Measurements from ENCODE around the gene PCDHGA2. TPM values are rescaled to one million over a fixed set of nuclear protein-coding genes. Genes with fewer than 3 reads are reported as not detected.
"Not testable (repeated sequence)": the region's sequence is repeated elsewhere in the genome, so short reads cannot be mapped to it uniquely, and the experiment has no call there.

The PCDHGA2 gene
- total RNA-seq, 1 experiment from 2014 or later = 7.0 TPM

DNA sequence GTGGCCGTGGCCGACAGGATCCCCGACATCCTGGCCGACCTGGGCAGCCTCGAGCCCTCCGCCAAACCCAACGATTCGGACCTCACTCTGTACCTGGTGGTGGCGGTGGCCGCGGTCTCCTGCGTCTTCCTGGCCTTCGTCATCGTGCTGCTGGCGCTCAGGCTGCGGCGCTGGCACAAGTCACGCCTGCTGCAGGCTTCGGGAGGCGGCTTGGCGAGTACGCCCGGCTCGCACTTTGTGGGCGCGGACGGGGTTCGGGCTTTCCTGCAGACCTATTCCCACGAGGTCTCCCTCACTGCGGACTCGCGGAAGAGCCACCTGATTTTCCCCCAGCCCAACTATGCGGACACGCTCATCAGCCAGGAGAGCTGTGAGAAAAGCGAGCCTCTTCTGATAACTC lies 7.5 kb downstream of the PCDHGA2 start:
- not testable (repeated sequence) for DNase-seq (ENCODE audit: low read depth)

DNA sequence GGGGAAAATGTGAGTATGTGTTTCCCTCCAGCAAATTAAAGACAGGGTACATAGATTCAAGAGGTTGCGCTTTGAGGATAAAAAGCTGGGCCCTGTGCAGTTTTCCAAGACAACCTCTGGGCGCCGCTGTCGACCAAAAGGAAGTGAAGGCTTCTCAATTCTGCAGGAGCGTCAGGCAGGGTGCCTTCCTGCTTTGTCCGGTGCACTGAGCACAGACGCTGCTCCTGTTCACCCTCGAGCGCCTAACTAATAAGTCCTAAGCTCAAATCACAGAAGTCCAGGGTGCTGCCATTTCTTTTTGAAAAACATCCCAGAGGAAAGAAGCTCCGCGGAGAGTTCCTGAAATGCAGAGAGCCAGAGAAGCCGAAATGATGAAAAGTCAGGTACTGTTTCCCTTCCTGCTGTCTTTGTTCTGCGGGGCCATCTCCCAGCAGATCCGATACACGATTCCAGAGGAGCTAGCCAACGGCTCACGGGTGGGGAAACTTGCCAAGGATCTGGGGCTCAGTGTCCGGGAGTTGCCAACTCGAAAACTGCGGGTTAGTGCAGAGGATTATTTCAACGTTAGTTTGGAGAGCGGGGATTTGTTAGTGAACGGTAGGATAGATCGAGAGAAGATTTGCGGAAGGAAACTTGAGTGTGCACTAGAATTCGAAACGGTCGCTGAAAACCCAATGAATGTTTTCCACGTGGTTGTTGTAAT lies 11.5 kb downstream of the PCDHGA2 start, which contains the start of gene PCDHGB1:
TSS of gene PCDHGB1 (plus strand) at position 183 of the 703 bp plus-strand sequence. CDS start at position 345, 162 bp downstream.
- DNase-seq (ENCODE audit: low read depth) = peak; percentile 86

DNA sequence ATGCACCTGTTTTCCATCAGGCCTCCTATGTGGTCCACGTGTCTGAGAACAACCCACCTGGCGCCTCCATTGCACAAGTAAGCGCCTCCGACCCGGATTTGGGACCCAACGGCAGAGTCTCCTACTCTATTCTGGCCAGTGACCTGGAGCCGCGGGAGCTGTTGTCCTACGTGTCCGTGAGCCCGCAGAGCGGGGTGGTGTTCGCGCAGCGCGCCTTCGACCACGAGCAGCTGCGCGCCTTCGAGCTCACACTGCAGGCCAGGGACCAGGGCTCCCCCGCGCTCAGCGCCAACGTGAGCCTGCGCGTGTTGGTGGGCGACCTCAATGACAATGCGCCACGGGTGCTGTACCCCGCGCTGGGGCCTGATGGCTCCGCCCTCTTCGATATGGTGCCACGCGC lies 13.0 kb downstream of the PCDHGA2 start:
- no peak for DNase-seq (ENCODE audit: low read depth)

DNA sequence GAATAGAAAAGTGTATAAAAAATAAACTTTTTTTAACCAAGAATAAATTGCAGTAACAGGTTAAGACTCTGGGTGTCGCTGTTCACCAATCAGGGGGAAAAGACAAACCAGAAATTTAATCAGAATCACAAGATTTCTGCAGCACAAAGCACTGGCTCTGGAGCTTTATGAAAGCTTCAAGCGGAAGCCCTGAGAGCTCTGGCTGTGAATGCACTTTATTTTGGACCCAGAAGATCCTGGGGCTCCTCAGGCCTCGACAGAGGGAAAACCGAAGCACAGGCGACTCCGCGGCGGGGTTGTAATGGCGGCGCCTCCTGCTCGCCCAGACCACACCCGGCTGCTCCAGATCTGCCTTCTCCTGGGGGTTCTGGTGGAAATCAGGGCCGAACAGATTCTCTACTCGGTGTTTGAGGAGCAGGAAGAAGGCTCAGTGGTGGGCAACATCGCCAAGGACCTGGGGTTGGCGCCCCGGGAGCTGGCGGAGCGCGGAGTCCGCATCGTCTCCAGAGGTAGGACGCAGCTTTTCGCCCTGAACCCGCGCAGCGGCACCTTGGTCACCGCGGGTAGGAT lies 16.4 kb downstream of the PCDHGA2 start, which contains the start of gene PCDHGA4:
TSS of gene PCDHGA4 (plus strand) at position 122 of the 570 bp plus-strand sequence. CDS start at position 209, 87 bp downstream.
- DNase-seq (ENCODE audit: low read depth) = no peak

DNA sequence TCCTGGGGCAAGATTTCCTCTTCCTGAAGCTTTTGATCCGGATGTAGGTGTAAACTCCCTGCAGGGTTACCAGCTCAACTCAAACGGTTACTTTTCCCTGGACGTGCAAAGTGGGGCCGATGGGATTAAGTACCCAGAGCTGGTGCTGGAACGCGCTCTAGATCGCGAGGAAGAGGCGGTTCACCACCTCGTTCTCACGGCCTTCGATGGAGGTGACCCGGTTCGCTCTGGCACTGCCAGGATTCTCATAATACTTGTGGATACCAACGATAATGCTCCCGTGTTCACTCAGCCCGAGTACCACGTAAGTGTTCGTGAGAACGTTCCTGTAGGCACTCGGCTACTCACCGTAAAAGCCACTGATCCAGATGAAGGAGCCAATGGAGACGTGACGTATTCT lies 17.1 kb downstream of the PCDHGA2 start:
- DNase-seq (ENCODE audit: low read depth) = no peak

DNA sequence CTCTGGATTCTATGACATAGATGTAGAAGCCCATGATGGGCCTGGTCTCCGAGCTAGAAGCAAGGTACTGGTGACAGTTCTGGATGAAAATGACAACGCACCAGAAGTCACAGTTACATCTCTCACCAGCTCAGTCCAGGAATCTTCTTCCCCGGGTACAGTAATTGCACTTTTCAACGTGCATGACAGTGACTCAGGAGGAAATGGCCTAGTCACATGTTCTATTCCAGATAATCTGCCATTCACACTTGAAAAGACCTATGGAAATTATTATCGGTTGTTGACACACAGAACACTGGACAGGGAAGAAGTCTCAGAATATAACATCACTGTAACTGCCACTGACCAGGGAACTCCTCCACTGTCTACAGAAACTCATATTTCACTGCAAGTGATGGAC lies 17.6 kb downstream of the PCDHGA2 start:
- DNase-seq (ENCODE audit: low read depth) = no peak

DNA sequence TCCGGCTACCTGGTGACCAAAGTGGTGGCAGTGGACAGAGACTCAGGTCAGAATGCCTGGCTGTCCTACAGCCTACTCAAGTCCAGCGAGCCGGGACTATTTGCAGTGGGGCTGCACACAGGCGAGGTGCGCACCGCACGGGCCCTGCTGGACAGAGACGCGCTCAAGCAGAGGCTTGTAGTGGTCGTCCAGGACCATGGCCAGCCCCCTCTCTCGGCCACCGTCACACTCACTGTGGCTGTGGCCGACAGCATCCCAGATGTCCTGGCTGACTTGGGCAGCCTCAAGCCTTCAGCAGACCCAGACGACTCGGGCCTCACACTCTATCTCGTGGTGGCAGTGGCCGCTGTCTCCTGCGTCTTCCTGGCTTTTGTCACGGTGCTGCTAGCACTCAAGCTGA lies 18.4 kb downstream of the PCDHGA2 start:
- DNase-seq (ENCODE audit: low read depth) = no peak

DNA sequence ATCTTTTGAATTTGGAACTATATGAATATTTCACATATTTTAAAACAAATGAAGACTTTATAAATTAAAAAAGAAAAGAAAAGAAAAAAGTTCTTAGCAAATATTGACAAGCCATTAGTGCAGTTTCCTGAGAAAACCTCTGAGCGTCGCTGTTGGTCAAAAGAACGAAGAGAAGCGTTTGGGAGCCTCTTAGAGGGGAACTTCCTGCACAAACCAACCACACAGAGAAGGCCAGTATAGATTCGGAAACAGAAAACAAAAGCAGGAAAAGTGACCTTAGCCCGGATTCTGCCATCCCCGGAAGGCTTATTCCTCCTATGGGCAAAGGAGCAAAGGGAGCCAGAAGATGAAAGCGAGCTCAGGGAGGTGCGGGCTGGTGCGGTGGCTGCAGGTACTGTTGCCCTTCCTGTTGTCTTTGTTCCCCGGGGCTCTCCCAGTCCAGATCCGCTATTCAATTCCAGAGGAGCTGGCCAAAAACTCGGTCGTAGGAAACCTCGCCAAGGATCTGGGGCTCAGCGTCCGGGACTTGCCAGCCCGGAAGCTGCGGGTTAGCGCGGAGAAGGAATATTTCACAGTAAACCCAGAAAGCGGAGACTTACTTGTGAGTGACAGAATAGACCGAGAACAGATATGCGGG lies 21.3 kb downstream of the PCDHGA2 start, which contains the start of gene PCDHGB2:
TSS of gene PCDHGB2 (plus strand) at position 205 of the 637 bp plus-strand sequence. CDS start at position 347, 142 bp downstream.
- peak; percentile 74 for DNase-seq (ENCODE audit: low read depth)

DNA sequence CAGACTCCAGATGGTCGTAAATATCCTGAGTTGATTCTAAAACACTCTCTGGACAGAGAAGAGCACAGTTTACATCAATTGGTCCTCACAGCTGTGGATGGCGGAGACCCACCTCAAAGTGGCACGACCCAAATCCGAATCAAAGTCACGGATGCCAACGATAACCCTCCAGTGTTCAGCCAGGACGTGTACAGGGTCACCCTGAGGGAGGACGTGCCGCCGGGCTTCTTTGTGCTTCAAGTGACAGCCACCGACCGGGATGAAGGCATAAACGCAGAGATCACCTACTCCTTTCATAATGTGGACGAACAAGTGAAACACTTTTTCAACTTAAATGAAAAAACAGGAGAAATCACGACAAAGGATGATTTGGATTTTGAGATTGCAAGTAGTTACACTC lies 22.1 kb downstream of the PCDHGA2 start:
- DNase-seq (ENCODE audit: low read depth) = no peak

DNA sequence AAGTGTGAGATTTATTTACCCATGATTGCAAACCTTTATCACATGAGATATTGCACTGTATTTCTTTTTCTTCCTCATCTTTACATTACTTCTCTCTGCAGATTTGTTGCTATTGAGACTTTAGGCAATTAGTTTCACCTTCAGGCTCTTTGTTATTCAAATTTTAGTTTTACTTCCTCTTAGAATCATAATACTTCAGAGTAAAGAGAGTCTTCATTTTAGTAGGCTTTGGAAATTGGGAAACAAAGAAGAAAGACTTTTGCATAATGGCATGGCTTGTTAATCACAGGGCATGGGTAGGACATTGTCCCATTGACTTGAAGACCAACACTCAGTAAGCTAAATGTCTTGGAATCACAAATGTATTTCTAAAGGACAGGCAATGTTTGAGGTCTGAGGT lies 24.2 kb downstream of the PCDHGA2 start:
- DNase-seq (ENCODE audit: low read depth) = no peak

DNA sequence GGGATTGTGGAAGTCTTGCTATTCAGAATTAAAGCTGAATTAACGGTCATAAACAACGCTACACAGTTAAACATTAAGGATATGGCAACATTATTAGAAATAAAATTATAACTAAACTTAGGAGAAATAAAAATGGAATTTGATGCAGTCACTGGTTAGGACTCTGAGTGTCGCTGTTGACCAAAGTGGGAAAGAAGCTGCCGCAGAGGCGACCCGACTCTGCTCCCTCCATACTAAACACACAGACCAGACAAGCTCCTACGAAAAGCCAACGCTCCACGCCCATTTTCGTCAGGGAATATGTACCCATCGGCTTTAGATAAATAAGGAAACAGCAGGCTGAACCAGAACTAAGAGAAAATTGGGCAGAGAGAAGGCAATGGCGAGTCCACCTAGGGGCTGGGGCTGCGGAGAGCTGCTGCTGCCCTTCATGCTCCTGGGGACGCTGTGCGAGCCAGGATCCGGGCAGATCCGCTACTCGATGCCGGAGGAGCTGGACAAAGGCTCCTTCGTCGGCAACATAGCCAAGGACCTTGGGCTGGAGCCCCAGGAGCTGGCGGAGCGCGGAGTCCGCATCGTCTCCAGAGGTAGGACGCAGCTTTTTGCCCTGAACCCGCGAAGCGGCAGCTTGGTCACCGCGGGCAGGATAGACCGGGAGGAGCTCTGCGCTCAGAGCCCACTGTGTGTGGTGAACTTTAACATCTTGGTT lies 25.5 kb downstream of the PCDHGA2 start, which contains the start of gene PCDHGA5:
TSS of gene PCDHGA5 (plus strand) at position 211 of the 709 bp plus-strand sequence. CDS start at position 380, 169 bp downstream.
- peak; percentile 42 for DNase-seq (ENCODE audit: low read depth)

DNA sequence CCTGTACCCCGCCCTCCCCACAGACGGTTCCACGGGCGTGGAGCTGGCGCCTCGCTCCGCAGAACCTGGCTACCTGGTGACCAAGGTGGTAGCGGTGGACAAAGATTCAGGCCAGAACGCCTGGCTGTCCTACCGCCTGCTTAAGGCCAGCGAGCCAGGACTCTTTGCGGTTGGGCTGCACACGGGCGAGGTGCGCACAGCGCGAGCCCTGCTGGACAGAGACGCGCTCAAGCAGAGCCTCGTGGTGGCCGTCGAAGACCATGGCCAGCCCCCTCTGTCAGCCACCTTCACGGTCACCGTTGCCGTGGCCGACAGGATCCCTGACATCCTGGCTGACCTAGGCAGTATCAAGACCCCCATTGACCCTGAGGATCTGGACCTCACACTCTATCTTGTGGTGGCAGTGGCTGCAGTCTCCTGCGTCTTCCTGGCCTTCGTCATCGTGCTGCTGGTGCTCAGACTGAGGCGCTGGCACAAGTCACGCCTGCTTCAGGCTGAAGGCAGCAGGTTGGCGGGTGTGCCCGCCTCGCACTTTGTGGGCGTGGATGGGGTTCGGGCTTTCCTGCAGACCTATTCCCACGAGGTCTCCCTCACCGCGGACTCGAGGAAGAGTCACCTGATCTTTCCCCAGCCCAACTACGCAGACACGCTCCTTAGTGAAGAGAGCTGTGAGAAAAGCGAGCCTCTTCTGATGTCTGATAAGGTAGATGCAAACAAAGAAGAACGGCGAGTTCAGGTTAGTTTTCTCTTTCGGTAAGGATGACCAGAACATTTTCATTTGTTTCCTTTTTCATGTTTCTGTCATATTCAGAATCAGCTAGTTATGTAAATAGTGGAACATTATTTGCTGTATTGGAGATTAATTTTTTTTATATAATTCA lies 27.7 kb downstream of the PCDHGA2 start:
- DNase-seq (ENCODE audit: low read depth) = no peak

DNA sequence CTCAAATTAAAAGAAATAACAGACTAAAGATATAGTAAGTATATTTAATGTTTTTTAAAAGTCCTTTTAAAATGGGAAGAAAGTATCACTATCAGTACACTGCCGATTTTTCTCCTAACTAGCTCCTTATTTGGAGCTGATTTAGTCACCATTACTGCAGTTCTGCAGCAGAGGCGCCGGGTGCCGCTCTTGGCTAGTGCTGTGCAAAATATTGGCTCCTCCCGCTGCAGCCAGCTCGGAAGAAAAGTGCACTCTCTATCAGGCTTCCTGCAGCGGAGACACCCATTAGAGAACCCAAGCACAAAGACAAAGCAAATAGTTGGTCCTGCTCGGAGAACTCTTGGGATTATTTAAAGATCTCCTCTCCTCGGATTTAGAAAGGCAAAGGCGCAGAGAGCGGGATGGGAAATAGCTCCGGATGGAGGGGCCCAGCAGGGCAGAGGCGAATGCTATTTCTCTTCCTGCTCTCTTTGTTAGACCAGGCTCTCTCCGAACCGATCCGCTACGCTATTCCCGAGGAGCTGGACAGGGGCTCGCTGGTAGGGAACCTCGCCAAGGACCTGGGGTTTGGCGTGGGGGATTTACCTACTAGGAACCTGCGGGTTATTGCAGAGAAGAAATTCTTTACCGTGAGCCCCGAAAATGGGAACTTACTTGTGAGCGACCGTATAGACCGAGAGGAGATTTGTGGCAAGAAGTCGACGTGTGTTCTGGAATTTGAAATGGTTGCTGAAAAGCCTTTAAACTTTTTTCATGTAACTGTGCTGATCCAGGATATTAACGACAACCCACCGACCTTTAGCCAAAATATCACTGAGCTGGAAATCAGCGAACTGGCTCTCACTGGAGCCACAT lies 31.7 kb downstream of the PCDHGA2 start, which contains the start of gene PCDHGB3:
TSS of gene PCDHGB3 (plus strand) at position 249 of the 855 bp plus-strand sequence. CDS start at position 402, 153 bp downstream.
- peak; percentile 42 for DNase-seq (ENCODE audit: low read depth)

DNA sequence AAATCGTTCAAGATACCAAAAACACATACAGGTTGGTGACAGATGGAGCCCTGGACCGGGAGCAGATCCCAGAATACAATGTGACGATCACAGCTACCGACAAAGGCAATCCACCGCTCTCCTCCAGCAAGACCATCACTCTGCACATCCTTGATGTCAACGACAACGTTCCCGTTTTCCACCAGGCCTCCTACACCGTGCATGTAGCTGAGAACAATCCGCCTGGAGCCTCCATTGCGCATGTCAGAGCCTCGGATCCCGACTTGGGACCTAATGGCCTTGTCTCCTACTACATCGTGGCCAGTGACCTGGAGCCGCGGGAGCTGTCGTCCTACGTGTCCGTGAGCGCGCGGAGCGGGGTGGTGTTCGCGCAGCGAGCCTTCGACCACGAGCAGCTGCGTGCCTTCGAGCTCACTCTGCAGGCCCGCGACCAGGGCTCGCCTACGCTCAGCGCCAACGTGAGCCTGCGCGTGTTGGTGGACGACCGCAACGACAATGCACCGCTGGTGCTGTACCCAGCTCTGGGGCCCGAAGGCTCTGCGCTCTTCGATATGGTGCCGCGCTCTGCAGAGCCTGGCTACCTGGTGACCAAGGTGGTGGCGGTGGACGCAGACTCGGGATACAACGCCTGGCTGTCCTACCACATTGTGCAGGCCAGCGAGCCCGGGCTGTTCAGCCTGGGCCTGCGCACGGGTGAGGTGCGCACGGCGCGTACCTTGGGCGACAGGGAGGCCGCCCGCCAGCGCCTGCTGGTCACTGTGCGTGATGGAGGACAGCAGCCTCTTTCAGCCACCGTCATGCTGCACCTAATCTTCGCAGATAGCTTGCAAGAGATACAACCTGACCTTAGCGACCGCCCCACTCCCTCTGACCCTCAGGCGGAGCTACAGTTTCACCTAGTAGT lies 33.3 kb downstream of the PCDHGA2 start:
- no peak for DNase-seq (ENCODE audit: low read depth)

DNA sequence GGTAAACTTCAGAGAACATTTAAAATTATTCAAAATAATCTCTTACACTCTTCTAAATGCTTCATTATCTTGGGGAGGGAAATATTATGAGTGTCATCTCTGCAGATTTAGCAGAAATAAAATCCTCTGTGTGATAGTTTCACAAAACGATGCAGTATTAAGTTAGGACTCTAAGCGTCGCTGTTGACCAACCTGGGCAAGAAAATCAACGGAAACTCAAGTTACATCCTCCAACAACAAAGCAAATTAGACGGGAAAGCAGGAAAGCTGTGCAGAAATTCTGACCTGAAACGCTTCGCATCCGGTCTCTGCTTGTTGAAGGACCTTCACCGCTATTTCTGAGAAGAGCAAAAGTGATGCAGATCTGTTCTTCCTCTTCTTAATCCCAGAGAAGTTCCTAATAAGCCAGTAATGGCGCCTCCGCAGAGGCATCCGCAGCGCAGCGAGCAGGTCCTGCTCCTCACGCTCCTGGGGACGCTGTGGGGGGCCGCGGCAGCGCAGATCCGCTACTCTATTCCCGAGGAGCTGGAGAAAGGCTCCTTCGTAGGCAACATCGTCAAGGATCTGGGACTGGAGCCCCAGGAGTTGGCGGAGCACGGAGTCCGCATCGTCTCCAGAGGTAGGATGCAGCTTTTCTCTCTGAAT lies 35.2 kb downstream of the PCDHGA2 start, which contains the start of gene PCDHGA6:
TSS of gene PCDHGA6 (plus strand) at position 219 of the 645 bp plus-strand sequence. CDS start at position 412, 193 bp downstream.
- DNase-seq (ENCODE audit: low read depth) = no peak

DNA sequence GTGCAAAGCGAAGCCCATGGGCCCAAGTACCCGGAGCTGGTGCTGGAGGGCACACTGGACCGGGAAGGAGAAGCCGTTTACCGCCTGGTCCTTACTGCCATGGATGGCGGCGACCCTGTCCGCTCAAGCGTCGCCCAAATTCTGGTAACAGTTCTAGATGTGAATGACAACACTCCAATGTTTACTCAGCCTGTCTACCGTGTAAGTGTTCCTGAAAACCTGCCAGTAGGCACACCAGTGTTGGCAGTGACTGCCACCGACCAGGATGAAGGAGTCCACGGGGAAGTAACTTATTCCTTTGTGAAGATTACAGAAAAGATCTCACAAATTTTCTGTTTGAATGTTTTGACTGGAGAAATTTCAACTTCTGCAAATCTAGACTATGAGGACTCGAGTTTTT lies 36.1 kb downstream of the PCDHGA2 start:
- no peak for DNase-seq (ENCODE audit: low read depth)

DNA sequence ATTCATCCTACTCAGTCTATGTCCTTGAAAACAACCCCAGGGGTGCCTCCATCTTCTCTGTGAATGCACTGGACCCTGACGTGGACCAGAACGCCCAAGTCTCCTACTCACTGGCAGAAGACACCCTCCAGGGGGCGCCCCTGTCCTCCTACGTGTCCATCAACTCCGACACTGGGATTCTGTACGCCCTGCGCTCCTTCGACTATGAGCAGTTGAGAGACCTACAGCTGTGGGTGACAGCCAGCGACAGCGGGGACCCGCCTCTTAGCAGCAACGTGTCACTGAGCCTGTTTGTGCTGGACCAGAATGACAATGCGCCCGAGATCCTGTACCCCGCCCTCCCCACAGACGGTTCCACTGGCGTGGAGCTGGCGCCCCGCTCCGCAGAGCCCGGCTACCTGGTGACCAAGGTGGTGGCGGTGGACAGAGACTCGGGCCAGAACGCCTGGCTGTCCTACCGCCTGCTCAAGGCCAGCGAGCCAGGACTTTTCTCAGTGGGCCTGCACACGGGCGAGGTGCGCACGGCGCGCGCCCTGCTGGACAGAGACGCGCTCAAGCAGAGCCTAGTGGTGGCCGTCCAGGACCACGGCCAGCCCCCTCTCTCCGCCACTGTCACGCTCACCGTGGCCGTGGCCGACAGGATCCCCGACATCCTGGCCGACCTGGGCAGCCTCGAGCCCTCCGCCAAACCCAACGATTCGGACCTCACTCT lies 37.0 kb downstream of the PCDHGA2 start:
- not testable (repeated sequence) for DNase-seq (ENCODE audit: low read depth)
